ENCODE measurements around the gene KIFAP3. TPM values are rescaled to one million over a fixed set of nuclear protein-coding genes. Genes with fewer than 3 reads are reported as not detected.
"Not testable (repeated sequence)": the region's sequence is repeated elsewhere in the genome, so short reads cannot be mapped to it uniquely, and the experiment has no call there.

Gene KIFAP3
- 10 to 100 TPM; 10.3 to 47.7 (median 23.9) TPM for total RNA-seq

DNA sequence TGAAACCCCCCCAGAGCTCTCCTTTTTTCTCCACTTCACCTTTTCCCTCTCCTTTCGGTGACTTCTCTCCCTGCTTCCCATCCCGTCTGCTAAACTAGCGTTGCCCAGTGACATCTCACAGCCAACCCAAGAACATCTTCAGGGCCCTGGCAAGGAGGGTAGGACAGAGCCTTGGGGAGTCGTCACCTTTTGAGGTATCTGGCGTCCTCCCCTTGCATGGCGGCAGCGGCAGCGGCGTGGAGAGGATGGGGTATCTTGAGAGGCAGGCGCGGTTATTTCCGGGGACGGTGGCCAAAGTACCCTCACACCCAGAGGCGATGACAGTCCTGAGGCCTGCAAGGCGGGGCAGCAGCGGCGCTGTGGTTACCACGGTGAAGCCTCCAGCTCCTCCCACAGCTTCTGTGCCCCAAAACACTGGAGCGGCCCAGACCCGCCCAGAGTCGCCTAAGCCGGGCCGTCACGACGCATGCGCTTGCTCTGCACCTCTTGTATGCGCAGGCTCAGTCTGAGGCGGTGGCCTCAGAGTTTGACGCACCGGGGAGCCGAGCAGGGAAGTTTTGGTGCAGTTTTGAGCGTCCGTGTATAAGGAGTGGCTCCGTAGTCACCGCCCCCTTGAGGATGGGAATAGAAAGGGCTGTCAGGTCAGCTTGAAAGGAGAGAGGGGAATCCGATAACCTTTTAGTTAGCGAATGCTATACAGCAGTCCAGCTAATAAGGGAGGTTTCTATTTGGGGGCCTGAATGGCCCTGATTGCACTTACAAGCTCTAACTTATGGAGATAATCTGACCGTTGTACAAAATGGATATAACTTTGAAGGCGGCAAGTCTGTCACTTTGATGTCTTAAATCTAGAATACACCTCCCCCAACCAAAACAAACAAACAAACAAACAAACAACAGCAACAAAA, at the start of gene KIFAP3:
Gene KIFAP3 (minus strand): TSS at position 446 of the 908 bp plus-strand sequence. CDS start 228 bp downstream, at position 218.
- peak; percentile 100 for ATAC-seq (ENCODE audit: low FRiP score in 2 of 2)
- WGBS, 2 donors = 1% methylated on average over 17 to 28 of the region's 39 CpGs
- TF ChIP-seq, protein P1, sequence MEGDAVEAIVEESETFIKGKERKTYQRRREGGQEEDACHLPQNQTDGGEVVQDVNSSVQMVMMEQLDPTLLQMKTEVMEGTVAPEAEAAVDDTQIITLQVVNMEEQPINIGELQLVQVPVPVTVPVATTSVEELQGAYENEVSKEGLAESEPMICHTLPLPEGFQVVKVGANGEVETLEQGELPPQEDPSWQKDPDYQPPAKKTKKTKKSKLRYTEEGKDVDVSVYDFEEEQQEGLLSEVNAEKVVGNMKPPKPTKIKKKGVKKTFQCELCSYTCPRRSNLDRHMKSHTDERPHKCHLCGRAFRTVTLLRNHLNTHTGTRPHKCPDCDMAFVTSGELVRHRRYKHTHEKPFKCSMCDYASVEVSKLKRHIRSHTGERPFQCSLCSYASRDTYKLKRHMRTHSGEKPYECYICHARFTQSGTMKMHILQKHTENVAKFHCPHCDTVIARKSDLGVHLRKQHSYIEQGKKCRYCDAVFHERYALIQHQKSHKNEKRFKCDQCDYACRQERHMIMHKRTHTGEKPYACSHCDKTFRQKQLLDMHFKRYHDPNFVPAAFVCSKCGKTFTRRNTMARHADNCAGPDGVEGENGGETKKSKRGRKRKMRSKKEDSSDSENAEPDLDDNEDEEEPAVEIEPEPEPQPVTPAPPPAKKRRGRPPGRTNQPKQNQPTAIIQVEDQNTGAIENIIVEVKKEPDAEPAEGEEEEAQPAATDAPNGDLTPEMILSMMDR (IDR thresholded peaks at IDR 0.05) = peak; percentile 34 to 84 (median 50)
- TF ChIP-seq POLR2AphosphoS5 (IDR thresholded peaks at IDR 0.05) (peak; percentile 54 to 85), EP300 (IDR thresholded peaks at IDR 0.05) (no peak), POLR2A (IDR thresholded peaks at IDR 0.05) (peak in 3 of 4 donors; percentile 23 to 76 (median 76))

DNA sequence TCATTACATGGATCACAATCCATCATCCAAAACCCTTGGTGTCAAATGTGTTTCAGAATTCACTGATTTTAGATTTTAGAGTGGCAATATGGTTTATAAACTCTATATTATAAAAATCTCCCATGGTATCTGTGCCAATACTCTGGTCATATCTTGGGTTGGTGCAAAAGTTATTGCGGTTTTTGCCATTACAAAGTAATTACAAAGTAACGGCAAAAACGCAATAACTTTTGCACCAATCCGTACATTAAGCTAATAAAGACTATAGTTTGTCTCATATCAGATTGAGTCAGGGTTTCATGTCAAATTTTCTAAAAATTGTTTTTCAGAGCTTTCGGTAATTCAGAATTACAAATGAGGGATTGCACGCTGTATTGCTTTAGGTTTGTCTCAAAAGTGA, 47.9 kb upstream of the KIFAP3 start:
- DNase-seq = no peak
- Histone ChIP-seq H3K4me1 (no peaks in the 10 kb centered on the region), H3K27me3 (no peaks in the 10 kb centered on the region), H3K27ac (no peak overlapping the region), H3K9me3 (no peaks in the 10 kb centered on the region), H3K36me3 (no peaks in the 10 kb centered on the region), H3K4me3 (no peak overlapping the region)
- ATAC-seq (ENCODE audit: low FRiP score in 2 of 2) = no peak
- TF ChIP-seq EP300 (IDR thresholded peaks at IDR 0.05) (no peak), POLR2AphosphoS5 (IDR thresholded peaks at IDR 0.05) (no peak), POLR2A (IDR thresholded peaks at IDR 0.05) (no peak)
- TF ChIP-seq, protein P1 (IDR thresholded peaks at IDR 0.05) = no peak
- 92 to 94% methylated on average over 6 of the region's 6 CpGs for WGBS, 2 donors

More for the DNA sequence above, at the start of gene KIFAP3:
- H3K9me3 ChIP-seq = peaks cover 0 to 7% (median 5%) of the 10 kb centered on the region in 4 donors
- peak; percentile 96 to 98 for DNase-seq
- no peaks in the 10 kb centered on the region for H3K27me3 ChIP-seq
- H3K27ac ChIP-seq = peak within 1 kb of the TSS; percentile 60 to 85 (median 81)
- H3K36me3 ChIP-seq = no peaks in the 10 kb centered on the region
- peak within 1 kb of the TSS; percentile 12 to 81 (median 76) for H3K4me3 ChIP-seq
- H3K4me1 ChIP-seq = peaks cover 7 to 20% (median 14%) of the 10 kb centered on the region in 4 donors

DNA sequence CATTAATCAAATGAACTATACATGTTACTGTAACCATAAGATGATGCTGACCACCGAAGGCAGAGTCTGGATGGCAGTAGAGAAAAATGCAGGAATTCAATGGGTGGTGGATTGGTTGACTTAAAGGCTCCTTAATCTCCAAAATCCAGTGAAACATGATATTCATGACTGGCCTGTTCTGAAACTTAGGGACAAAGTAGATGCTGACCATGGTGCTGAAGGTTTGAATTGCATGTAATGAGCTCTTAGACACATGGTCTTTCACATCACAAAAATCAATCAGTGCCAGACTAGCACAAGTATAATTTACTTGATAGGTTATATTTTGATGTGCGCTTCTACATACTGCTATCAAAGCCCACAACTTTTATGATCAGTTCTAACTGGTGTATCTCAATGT, 40.4 kb upstream of the KIFAP3 start:
- no peak for TF ChIP-seq POLR2A (IDR thresholded peaks at IDR 0.05)
- TF ChIP-seq, protein P1 (IDR thresholded peaks at IDR 0.05) = no peak
- no peak for TF ChIP-seq POLR2AphosphoS5 (IDR thresholded peaks at IDR 0.05)
- no peaks in the 10 kb centered on the region for H3K4me1 ChIP-seq
- DNase-seq (no peak), ATAC-seq (ENCODE audit: low FRiP score in 2 of 2) (no peak)
- no peak overlapping the region for H3K27ac ChIP-seq
- no peaks in the 10 kb centered on the region for H3K9me3 ChIP-seq
- no peaks in the 10 kb centered on the region for H3K27me3 ChIP-seq
- H3K36me3 ChIP-seq = no peaks in the 10 kb centered on the region
- 81 to 82% methylated on average over 2 of the region's 2 CpGs for WGBS, 2 donors
- H3K4me3 ChIP-seq = no peak overlapping the region

DNA sequence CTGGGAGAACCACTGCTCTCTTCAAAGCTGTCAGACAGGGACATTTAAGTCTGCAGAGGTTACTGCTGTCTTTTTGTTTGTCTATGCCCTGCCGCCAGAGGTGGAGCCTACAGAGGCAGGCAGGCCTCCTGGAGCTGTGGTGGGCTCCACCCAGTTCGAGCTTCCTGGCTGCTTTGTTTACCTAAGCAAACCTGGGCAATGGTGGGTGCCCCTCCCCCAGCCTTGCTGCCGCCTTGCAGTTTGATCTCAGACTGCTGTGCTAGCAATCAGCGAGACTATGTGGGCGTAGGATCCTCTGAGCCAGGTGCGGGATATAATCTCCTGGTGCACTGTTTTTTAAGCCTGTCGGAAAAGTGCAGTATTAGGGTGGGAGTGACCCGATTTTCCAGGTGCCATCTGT, 38.6 kb upstream of the KIFAP3 start:
- not testable (repeated sequence) for ATAC-seq (ENCODE audit: low FRiP score in 2 of 2)
- WGBS, 2 donors = 80 to 83% methylated on average over 5 to 8 of the region's 8 CpGs
- DNase-seq = peak in 1 of 2 donors; percentile 17

DNA sequence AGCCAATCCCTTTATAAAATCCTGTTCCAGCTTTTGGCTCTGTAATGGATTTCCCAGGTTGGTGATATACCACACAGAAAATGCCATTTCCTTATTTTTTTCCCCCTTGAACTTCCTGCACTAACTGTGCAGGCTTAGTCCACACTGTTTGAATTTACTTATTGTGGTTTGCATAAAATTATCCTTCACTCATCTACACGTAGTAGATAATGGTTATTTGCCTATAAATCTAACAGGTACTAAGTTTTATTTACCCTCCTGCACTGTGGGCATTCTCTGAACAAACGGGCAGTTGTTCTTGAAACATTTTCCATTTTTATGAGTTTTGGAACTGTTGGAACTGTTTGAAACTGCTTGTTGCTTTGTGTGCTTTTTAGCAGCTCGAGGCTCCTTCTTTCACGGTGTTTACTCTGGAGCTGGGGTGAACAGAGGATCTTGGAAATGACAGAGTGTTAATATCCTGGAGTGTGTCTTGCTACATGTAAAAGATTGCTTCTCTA, 23.0 kb upstream of the KIFAP3 start:
- Histone ChIP-seq H3K9me3 (no peaks in the 10 kb centered on the region), H3K27ac (no peak overlapping the region), H3K4me1 (no peaks in the 10 kb centered on the region), H3K36me3 (no peaks in the 10 kb centered on the region), H3K4me3 (no peak overlapping the region), H3K27me3 (no peaks in the 10 kb centered on the region)
- TF ChIP-seq POLR2AphosphoS5 (IDR thresholded peaks at IDR 0.05) (no peak), EP300 (IDR thresholded peaks at IDR 0.05) (no peak), POLR2A (IDR thresholded peaks at IDR 0.05) (no peak)
- TF ChIP-seq, protein P1 (IDR thresholded peaks at IDR 0.05) = no peak
- DNase-seq = no peak
- no peak for ATAC-seq (ENCODE audit: low FRiP score in 2 of 2)
- WGBS, 2 donors = 23 to 25% methylated on average over 4 of the region's 4 CpGs

More for the DNA sequence above, 38.6 kb upstream of the KIFAP3 start:
- not testable (repeated sequence) for H3K27ac ChIP-seq, H3K4me1 ChIP-seq, H3K4me3 ChIP-seq, H3K9me3 ChIP-seq, H3K36me3 ChIP-seq, H3K27me3 ChIP-seq

All from upper lobe of left lung (tissue), 6 donors.